ENCODE data around the gene RASSF5.

RASSF5 gene

GRCh38 chr1:206636671-206637070 lies 129.3 kb downstream of the RASSF5 start:
- H3K9me3 Mint-ChIP-seq: no peaks in the 10 kb centered on the region
- intact Hi-C loops (cut with micrococcal nuclease): loop anchor here (10.0 kb wide), 1 partner anchor 278 kb away; no protein-coding TSS in a partner anchor
- peaks cover 33% of the 10 kb centered on the region for H3K27me3 Mint-ChIP-seq
- H3K36me3 Mint-ChIP-seq (ENCODE audit: low read depth): no peaks in the 10 kb centered on the region
- no peak overlapping the region for H3K27ac Mint-ChIP-seq
- H3K4me3 Mint-ChIP-seq: no peak overlapping the region
- peaks cover 28% of the 10 kb centered on the region for H3K4me1 Mint-ChIP-seq (ENCODE audit: low read depth)

GRCh38 chr1:206637605-206638004 lies 130.3 kb downstream of the RASSF5 start:
- Mint-ChIP-seq H3K4me3 (no peak overlapping the region), H3K9me3 (no peaks in the 10 kb centered on the region), H3K27ac (no peak overlapping the region), H3K27me3 (peaks cover 31% of the 10 kb centered on the region), H3K36me3 (ENCODE audit: low read depth) (no peaks in the 10 kb centered on the region), H3K4me1 (ENCODE audit: low read depth) (peaks cover 28% of the 10 kb centered on the region)
- intact Hi-C loops (cut with micrococcal nuclease): loop anchor here (10.0 kb wide), 1 partner anchor 277 kb away; no protein-coding TSS in a partner anchor
